HepG2 (cell line): ENCODE data around the gene TRAF4. TPM values are rescaled to one million over a fixed set of nuclear protein-coding genes. Genes with fewer than 3 reads are reported as not detected.

Experiments used
- ATAC-seq: fragments of 200-7000 bp; cut with Tn5 transposase; 3 replicates; pipeline ENCODE4 v1.9.1; 2020; ENCODE audit warnings: mild to moderate bottlenecking, moderate library complexity
- BruUV-seq: library from RNA; stranded (reverse); fragments of 400-500 nt; replicated peaks from 2 replicates; lab custom pipeline; 2021; lab: Mats Ljungman, UMichigan
- CTCF ChIA-PET: fragments of 300-600 bp; formaldehyde crosslinking; extraction: SDS; loops from one replicate; lab custom pipeline; 2021; ENCODE audit warnings: low total read pairs, inconsistent platforms, low intra/inter-chr PET ratio; lab: Yijun Ruan, JAX
- POLR2A ChIA-PET: fragments of 350-600 bp; sonication (Branson Sonifier 250); formaldehyde crosslinking; loops from one replicate; lab custom pipeline; 2020; ENCODE audit warnings: antibody characterized with exemption, inconsistent platforms; lab: Yijun Ruan, JAX
- DNase-seq: peaks from one replicate; pipeline ENCODE4 v3.0.0-alpha.2; 2015; ENCODE audit warnings: low spot score
- FAIRE-seq: peaks from 3 replicates; lab custom pipeline; 2011; peaks lifted over from hg19 to GRCh38; lab: Jason Lieb, UNC
- H2AFZ ChIP-seq: one replicate; pipeline ENCODE4 v1.6.1; 2011; ENCODE audit warnings: low read length, inconsistent platforms
- H3K27ac ChIP-seq: fragments of 300-600 bp; 3 replicates; pipeline ENCODE4 v1.8.0; 2011; ENCODE audit warnings: mixed run types, mild to moderate bottlenecking, mixed read lengths, low read length, inconsistent platforms; ENCODE audit not compliant: insufficient read depth; ENCODE audit errors: extremely low read length
- H3K27me3 ChIP-seq, 2 experiments: fragments of 200-600 bp in 1 of 2; 2 replicates in 1 of 2; 3 replicates in 1 of 2; pipeline versions ENCODE4 v1.6.0 to v1.8.0; 2011; ENCODE audit warnings: low read length in 2 of 2, mild to moderate bottlenecking in 2 of 2, moderate library complexity in 2 of 2, inconsistent platforms in 1 of 2; ENCODE audit not compliant: insufficient read depth in 2 of 2, control insufficient read depth in 1 of 2
- H3K36me3 ChIP-seq, 2 experiments: fragments of 200-600 bp in 1 of 2; replicated peaks in 1 of 2; 2 replicates in 1 of 2; 3 replicates in 1 of 2; pipeline versions ENCODE4 v1.5.1 to v1.8.0; 2011; ENCODE audit warnings: low read length in 2 of 2, inconsistent platforms in 1 of 2; ENCODE audit not compliant: insufficient read depth in 2 of 2, control insufficient read depth in 1 of 2
- H3K4me1 ChIP-seq: 2 replicates; pipeline ENCODE4 v1.5.1; 2012; ENCODE audit warnings: low read length, inconsistent platforms; ENCODE audit not compliant: insufficient read depth
- H3K4me2 ChIP-seq: 2 replicates; pipeline ENCODE4 v1.6.0; 2011; ENCODE audit warnings: low read depth, low read length, inconsistent platforms
- H3K4me3 ChIP-seq, 3 experiments: fragments of 200-600 bp in 1 of 3; sonication (generic), shearing (Covaris generic) in 1 of 3; replicated peaks in 1 of 3; 2 replicates each; pipeline ENCODE4 v1.5.1; 2011 to 2016; ENCODE audit warnings: low read length in 3 of 3, inconsistent platforms in 2 of 3, low read depth in 2 of 3, mild to moderate bottlenecking in 2 of 3, control low read depth in 1 of 3, mixed read lengths in 1 of 3; ENCODE audit not compliant: insufficient read depth in 1 of 3
- H3K79me2 ChIP-seq: one replicate; pipeline ENCODE4 v1.6.1; 2011; ENCODE audit warnings: low read length, inconsistent platforms; ENCODE audit not compliant: insufficient read depth
- H3K9ac ChIP-seq: 2 replicates; pipeline ENCODE4 v1.6.0; 2011; ENCODE audit warnings: mild to moderate bottlenecking, low read depth, low read length, inconsistent platforms; ENCODE audit not compliant: insufficient read depth
- H3K9me3 ChIP-seq: 2 replicates; pipeline ENCODE4 v1.5.1; 2012; ENCODE audit warnings: mild to moderate bottlenecking, low read length
- H4K20me1 ChIP-seq: 2 replicates; pipeline ENCODE4 v1.6.0; 2011; ENCODE audit warnings: inconsistent platforms, mild to moderate bottlenecking, low read length, moderate library complexity; ENCODE audit not compliant: insufficient read depth
- GTF3A ChIP-seq: sonication (generic); formaldehyde crosslinking; conservative IDR thresholded peaks from 2 replicates; pipeline ENCODE4 v1.4.0; 2020; ENCODE audit warnings: mild to moderate bottlenecking, missing genetic modification reagents
- HNRNPLL ChIP-seq: fragments of 200-400 bp; formaldehyde crosslinking; IDR thresholded peaks from 2 replicates; pipeline ENCODE4 v1.6.1; 2017; ENCODE audit warnings: mild to moderate bottlenecking, low read depth, low read length; ENCODE audit not compliant: poor library complexity, severe bottlenecking
- MATR3 ChIP-seq: sonication (generic); formaldehyde crosslinking; IDR thresholded peaks from 2 replicates; pipeline ENCODE4 v1.4.0; 2020; ENCODE audit warnings: missing genetic modification reagents
- MTA3 ChIP-seq: sonication (generic); formaldehyde crosslinking; IDR thresholded peaks from 2 replicates; pipeline ENCODE4 v1.4.0; 2020; ENCODE audit warnings: missing genetic modification reagents
- PITX1 ChIP-seq: sonication (generic); formaldehyde crosslinking; IDR thresholded peaks from 2 replicates; pipeline ENCODE4 v1.5.1; 2020; ENCODE audit warnings: mild to moderate bottlenecking, missing genetic modification reagents
- SP4 ChIP-seq: sonication (generic); formaldehyde crosslinking; IDR thresholded peaks from 2 replicates; pipeline ENCODE4 v1.8.1; 2023; ENCODE audit warnings: mild to moderate bottlenecking, missing genetic modification reagents
- TAF1 ChIP-seq: sonication (generic); formaldehyde crosslinking; IDR thresholded peaks from 2 replicates; pipeline ENCODE4 v1.4.0; 2020; ENCODE audit warnings: missing genetic modification reagents
- YEATS4 ChIP-seq: sonication (generic); formaldehyde crosslinking; IDR thresholded peaks from 2 replicates; pipeline ENCODE4 v1.4.0; 2020; ENCODE audit warnings: missing genetic modification reagents, borderline replicate concordance
- ZNF468 ChIP-seq: sonication (generic); formaldehyde crosslinking; IDR thresholded peaks from 2 replicates; pipeline ENCODE4 v1.8.0; 2022; ENCODE audit warnings: mild to moderate bottlenecking, moderate library complexity, missing genetic modification reagents
- ZNF549 ChIP-seq: sonication (generic); formaldehyde crosslinking; IDR thresholded peaks from 2 replicates; pipeline ENCODE4 v1.5.0; 2020; ENCODE audit warnings: missing genetic modification reagents
- ZNF589 ChIP-seq: sonication (generic); formaldehyde crosslinking; conservative IDR thresholded peaks from 2 replicates; pipeline ENCODE4 v1.8.0; 2022; ENCODE audit warnings: mild to moderate bottlenecking, moderate library complexity, missing genetic modification reagents
- ZNF615 ChIP-seq: sonication (generic); formaldehyde crosslinking; IDR thresholded peaks from 2 replicates; pipeline ENCODE4 v1.5.0; 2020; ENCODE audit warnings: mild to moderate bottlenecking, missing genetic modification reagents, borderline replicate concordance
- ZNF672 ChIP-seq: sonication (generic); formaldehyde crosslinking; IDR thresholded peaks from 2 replicates; pipeline ENCODE4 v1.8.1; 2022; ENCODE audit warnings: missing genetic modification reagents
- WGBS: methylation state at CpG from one replicate; pipeline ENCODE4 v1.1.6; 2017; ENCODE audit warnings: low lambda C conversion rate; 5-methylcytosine and 5-hydroxymethylcytosine counted together
- in situ Hi-C: cut with HindIII; loops from 2 replicates; pipeline ENCODE4 v1.10.0; 2017; ENCODE audit warnings: low pct_unique_long_range_greater_than_20kb; ENCODE audit not compliant: extremely low pct_ligation_motif_present
- intact Hi-C: fragments of 100-400 bp; cut with micrococcal nuclease; formaldehyde crosslinking; loops from one replicate; pipeline ENCODE4 v1.10.0; 2022; ENCODE audit not compliant: unreplicated experiment
- polyA plus RNA-seq, 8 experiments: library from polyadenylated mRNA; depleted of rRNA in 3 of 8; stranded (reverse) in 7 of 8; unstranded in 1 of 8; fragments of >200 nt; fragmentation: Illumina TruSeq in 4 of 8; extraction: Trizol in 4 of 8; gene quantifications; 2 replicates each; pipeline versions ENCODE4 v1.2.1 to v1.2.3, GENCODE V29; 2011 to 2016; ENCODE audit warnings: low read depth in 4 of 8, missing spikeins in 1 of 8, mixed read lengths in 1 of 8; ENCODE audit not compliant: insufficient read depth in 1 of 8
- total RNA-seq, 5 experiments: library from RNA; depleted of rRNA; stranded (reverse); fragments of >200 nt; fragmentation: Illumina TruSeq; extraction: Trizol; gene quantifications; 2 replicates each; pipeline ENCODE4 v1.2.3, GENCODE V29; 2016; ENCODE audit warnings: low read depth in 1 of 5
- TF ChIP-seq, protein P1 (sequence below): IDR thresholded peaks from 2 replicates; pipeline ENCODE4 v1.6.1; 2016; ENCODE audit warnings: missing compliant biosample characterization, missing genetic modification reagents, borderline replicate concordance
- TF ChIP-seq, protein P2 (sequence below): sonication (generic); formaldehyde crosslinking; IDR thresholded peaks from 2 replicates; pipeline ENCODE4 v1.8.0; 2022; ENCODE audit warnings: missing genetic modification reagents, mild to moderate bottlenecking, borderline replicate concordance

Gene TRAF4
- total and polyA plus RNA-seq, 2 of the 13 experiments (the other 11 are each of a cell fraction or from before 2014, with no cell fraction given) = 86.0 to 89.9 TPM

GRCh38 chr17:28788100-28788499, 44.3 kb downstream of the TRAF4 start:
- intact Hi-C loops (no loop called here), in situ Hi-C loops (no loop called here)
- POLR2A ChIA-PET = interaction anchor here (0.9 to 1.2 kb wide), 3 partner anchors 20 to 163 kb away, joined by 3 to 7 read pairs (median 3); partner anchors contain the start of genes NEK8 and PHF12
- peaks cover 12% of the 10 kb centered on the region for H3K79me2 ChIP-seq
- H3K27me3 ChIP-seq = no peaks in the 10 kb centered on the region; a peak in 1 of 5 replicates
- H3K9ac ChIP-seq = no peak overlapping the region
- peaks cover 0 to 2% of the 10 kb centered on the region in 2 experiments; a peak in 1 of 5 replicates for H3K36me3 ChIP-seq
- H3K4me2 ChIP-seq = peak overlapping the region; percentile 8; the same call in 1 of the 2 replicates
- no TSS peak for BruUV-seq
- FAIRE-seq (peak; percentile 89), DNase-seq (peak; percentile 88), ATAC-seq (peak; percentile 88)
- no peaks in the 10 kb centered on the region for H3K9me3 ChIP-seq
- no peak overlapping the region for H2AFZ ChIP-seq
- CTCF ChIA-PET = no interaction called here
- H4K20me1 ChIP-seq = 0 out of 2 replicates have a peak, but pooled peaks cover 6% of the 10 kb centered on the region
- H3K4me1 ChIP-seq = peaks cover 13% of the 10 kb centered on the region
- no peak overlapping the region for H3K4me3 ChIP-seq
- 62% methylated on average over 4 of the region's 4 CpGs for WGBS
- H3K27ac ChIP-seq = peak overlapping the region; percentile 40
- TF ChIP-seq, protein P1, sequence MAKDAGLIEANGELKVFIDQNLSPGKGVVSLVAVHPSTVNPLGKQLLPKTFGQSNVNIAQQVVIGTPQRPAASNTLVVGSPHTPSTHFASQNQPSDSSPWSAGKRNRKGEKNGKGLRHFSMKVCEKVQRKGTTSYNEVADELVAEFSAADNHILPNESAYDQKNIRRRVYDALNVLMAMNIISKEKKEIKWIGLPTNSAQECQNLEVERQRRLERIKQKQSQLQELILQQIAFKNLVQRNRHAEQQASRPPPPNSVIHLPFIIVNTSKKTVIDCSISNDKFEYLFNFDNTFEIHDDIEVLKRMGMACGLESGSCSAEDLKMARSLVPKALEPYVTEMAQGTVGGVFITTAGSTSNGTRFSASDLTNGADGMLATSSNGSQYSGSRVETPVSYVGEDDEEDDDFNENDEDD (CRISPR knock-in tag) = no peak
- TF ChIP-seq GTF3A (CRISPR knock-in tag) (no peak), YEATS4 (CRISPR knock-in tag) (no peak), ZNF549 (no peak), MTA3 (CRISPR knock-in tag) (no peak), MATR3 (no peak), PITX1 (peak; percentile 65; the same call in 1 of the 2 replicates), ZNF615 (no peak), ZNF468 (no peak), SP4 (no peak; the same call in 1 of the 2 replicates), TAF1 (CRISPR knock-in tag) (no peak), HNRNPLL (no peak), ZNF589 (no peak), ZNF672 (CRISPR knock-in tag) (no peak)
- TF ChIP-seq, protein P2, sequence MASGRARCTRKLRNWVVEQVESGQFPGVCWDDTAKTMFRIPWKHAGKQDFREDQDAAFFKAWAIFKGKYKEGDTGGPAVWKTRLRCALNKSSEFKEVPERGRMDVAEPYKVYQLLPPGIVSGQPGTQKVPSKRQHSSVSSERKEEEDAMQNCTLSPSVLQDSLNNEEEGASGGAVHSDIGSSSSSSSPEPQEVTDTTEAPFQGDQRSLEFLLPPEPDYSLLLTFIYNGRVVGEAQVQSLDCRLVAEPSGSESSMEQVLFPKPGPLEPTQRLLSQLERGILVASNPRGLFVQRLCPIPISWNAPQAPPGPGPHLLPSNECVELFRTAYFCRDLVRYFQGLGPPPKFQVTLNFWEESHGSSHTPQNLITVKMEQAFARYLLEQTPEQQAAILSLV (CRISPR knock-in tag) = no peak
